Gastrocnemius medialis (tissue), 4 donors: ENCODE measurements around the gene TRAPPC3.

Experiments used
- CTCF ChIP-seq, 5 experiments: fragments of 450-650 bp in 3 of 5; fragments of 200-600 bp in 2 of 5; sonication (generic) in 2 of 5; IDR thresholded peaks in 4 of 5; conservative IDR thresholded peaks in 1 of 5; 1 replicate in 4 of 5; 2 replicates in 1 of 5; pipeline ENCODE4 v1.5.1; 2016 to 2019; ENCODE audit warnings: antibody characterized with exemption in 5 of 5, mild to moderate bottlenecking in 3 of 5, moderate library complexity in 3 of 5
- POLR2A ChIP-seq, 2 donors: fragments of 450-650 bp; IDR thresholded peaks; one replicate each; pipeline ENCODE4 v1.6.1; 2017; ENCODE audit warnings: antibody characterized with exemption in 2 of 2, mild to moderate bottlenecking in 2 of 2, moderate library complexity in 2 of 2

GRCh38 chr1:36107394-36107793 is 41.9 kb downstream of the TRAPPC3 start:
- TF ChIP-seq POLR2A (IDR thresholded peaks at IDR 0.05), result no peak
- TF ChIP-seq CTCF (IDR thresholded peaks at IDR 0.05 in 4 of 5, conservative IDR thresholded peaks at IDR 0.05 in 1 of 5), result no peak
